Ascending aorta (tissue), 2 donors: ENCODE results near the gene ZBTB5. TPM values are rescaled to one million over a fixed set of nuclear protein-coding genes. Genes with fewer than 3 reads are reported as not detected.
"Not testable (repeated sequence)": the region's sequence is repeated elsewhere in the genome, so short reads cannot be mapped to it uniquely, and the experiment has no call there.

Source experiments
- DNase-seq, 2 donors: peaks; one replicate each; pipeline ENCODE4 v3.0.0-alpha.2; 2019; ENCODE audit warnings: low spot score in 2 of 2
- H3K27ac ChIP-seq, 2 donors: fragments of 200-600 bp; sonication (generic); one replicate each; pipeline ENCODE4 v1.5.1; 2016 to 2017; ENCODE audit warnings: mild to moderate bottlenecking in 1 of 2
- H3K27me3 ChIP-seq: fragments of 200-600 bp; sonication (generic); one replicate; pipeline ENCODE4 v1.5.1; 2017
- H3K36me3 ChIP-seq, 2 donors: fragments of 200-600 bp; sonication (generic); one replicate each; pipeline ENCODE4 v1.5.1; 2016
- H3K4me1 ChIP-seq, 2 donors: fragments of 200-600 bp; sonication (generic); one replicate each; pipeline ENCODE4 v1.5.1; 2016 to 2017; ENCODE audit warnings: mild to moderate bottlenecking in 1 of 2
- H3K4me3 ChIP-seq, 2 donors: fragments of 200-600 bp; sonication (generic); one replicate each; pipeline ENCODE4 v1.5.1; 2016 to 2017; ENCODE audit warnings: mild to moderate bottlenecking in 1 of 2
- H3K9me3 ChIP-seq, 2 donors: fragments of 200-600 bp; sonication (generic); one replicate each; pipeline ENCODE4 v1.5.1; 2016
- CTCF ChIP-seq, 3 experiments: fragments of 200-600 bp in 2 of 3; fragments of 450-650 bp in 1 of 3; sonication (generic) in 2 of 3; IDR thresholded peaks; one replicate each; pipeline ENCODE4 v1.5.1; 2016 to 2019; ENCODE audit warnings: antibody characterized with exemption in 3 of 3, mild to moderate bottlenecking in 1 of 3, moderate library complexity in 1 of 3
- intact Hi-C: fragments of 100-400 bp; cut with DNase I; formaldehyde crosslinking; loops from one replicate; pipeline ENCODE4 v1.15.1; 2023
- total RNA-seq: library from RNA; depleted of rRNA; stranded (reverse); fragments of >200 nt; gene quantifications from one replicate; pipeline ENCODE4 v1.1.0, GENCODE V29; 2016

Gene ZBTB5
- total RNA-seq, 1 donor from 2014 or later = 3.4 TPM

DNA sequence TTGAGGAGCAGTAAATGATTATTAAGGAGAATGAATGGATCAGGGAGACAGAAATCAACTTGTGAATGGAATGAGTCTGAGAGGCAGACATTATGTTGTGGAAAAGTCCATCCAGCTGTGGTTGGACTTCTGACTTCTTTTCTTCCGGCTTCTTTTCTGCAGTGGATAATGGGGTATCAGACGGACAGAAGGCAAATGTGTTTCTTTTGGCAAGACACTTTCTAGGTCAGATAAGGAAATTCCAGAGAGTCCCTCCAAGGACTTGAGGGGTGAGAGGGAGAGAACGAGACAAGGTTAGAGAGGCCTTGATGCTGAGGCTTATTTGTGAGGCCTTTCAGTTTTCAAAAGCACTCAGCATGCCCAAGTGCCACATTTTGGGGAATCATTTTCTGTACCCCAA lies 59.9 kb downstream of the ZBTB5 start:
- no peak for DNase-seq
- Histone ChIP-seq H3K27me3 (no peaks in the 10 kb centered on the region), H3K4me3 (no peak overlapping the region), H3K9me3 (no peaks in the 10 kb centered on the region), H3K27ac (no peak overlapping the region), H3K4me1 (no peaks in the 10 kb centered on the region), H3K36me3 (no peaks in the 10 kb centered on the region)
- no peak for TF ChIP-seq CTCF (IDR thresholded peaks at IDR 0.05)
- intact Hi-C loops = no loop called here

- no peak overlapping the region for H3K4me3 ChIP-seq
- H3K27me3 ChIP-seq = no peaks in the 10 kb centered on the region
- no peak for DNase-seq
- no peak for TF ChIP-seq CTCF (IDR thresholded peaks at IDR 0.05)
- no peaks in the 10 kb centered on the region for H3K4me1 ChIP-seq
- no peaks in the 10 kb centered on the region for H3K36me3 ChIP-seq
- H3K9me3 ChIP-seq = no peaks in the 10 kb centered on the region
- intact Hi-C loops = no loop called here
- H3K27ac ChIP-seq = no peak overlapping the region
Measured at GRCh38 chr9:37404590-37404989, 60.7 kb downstream of the ZBTB5 start.

DNA sequence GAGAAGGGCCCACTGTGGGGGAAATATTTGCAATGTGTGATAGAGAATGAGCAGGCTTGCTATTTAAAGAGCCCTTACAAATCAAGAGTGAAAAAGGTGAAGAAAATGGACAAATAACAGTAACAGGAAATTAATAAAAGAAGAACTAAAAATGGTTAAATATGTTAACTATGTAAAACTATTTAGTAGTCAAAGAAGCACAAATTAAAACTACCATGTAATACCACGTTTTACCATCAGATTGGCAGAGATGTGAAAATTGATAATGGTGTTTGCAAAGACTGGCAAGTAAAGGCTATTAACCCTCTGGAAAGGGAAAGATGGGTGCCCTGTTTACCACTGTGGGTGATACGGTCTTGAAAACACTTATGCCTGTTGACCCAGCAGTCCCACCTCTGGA lies 65.9 kb downstream of the ZBTB5 start:
- no peak for DNase-seq

GRCh38 chr9:37398464-37399025 lies 66.7 kb downstream of the ZBTB5 start:
- intact Hi-C loops = no loop called here
- H3K4me1 ChIP-seq = no peaks in the 10 kb centered on the region
- DNase-seq = no peak
- H3K27me3 ChIP-seq = no peaks in the 10 kb centered on the region
- no peak overlapping the region for H3K27ac ChIP-seq
- no peak for TF ChIP-seq CTCF (IDR thresholded peaks at IDR 0.05)
- no peaks in the 10 kb centered on the region for H3K36me3 ChIP-seq
- no peak overlapping the region for H3K4me3 ChIP-seq
- no peaks in the 10 kb centered on the region for H3K9me3 ChIP-seq

More for the DNA sequence above, 65.9 kb downstream of the ZBTB5 start:
- Histone ChIP-seq H3K27me3 (no peaks in the 10 kb centered on the region), H3K36me3 (no peaks in the 10 kb centered on the region), H3K27ac (no peak overlapping the region), H3K4me1 (no peaks in the 10 kb centered on the region), H3K9me3 (no peaks in the 10 kb centered on the region), H3K4me3 (no peak overlapping the region)
- intact Hi-C loops = no loop called here
- TF ChIP-seq CTCF (IDR thresholded peaks at IDR 0.05) = no peak

- H3K36me3 ChIP-seq, H3K9me3 ChIP-seq, H3K27me3 ChIP-seq, H3K4me3 ChIP-seq, DNase-seq, H3K27ac ChIP-seq, intact Hi-C loops, H3K4me1 ChIP-seq: not testable (repeated sequence)
Measured at GRCh38 chr9:37397948-37398347, 67.3 kb downstream of the ZBTB5 start.

GRCh38 chr9:37395663-37396062 lies 69.6 kb downstream of the ZBTB5 start:
- Histone ChIP-seq H3K27me3 (no peaks in the 10 kb centered on the region), H3K4me1 (no peaks in the 10 kb centered on the region), H3K36me3 (no peaks in the 10 kb centered on the region), H3K9me3 (no peaks in the 10 kb centered on the region), H3K4me3 (no peak overlapping the region), H3K27ac (no peak overlapping the region)
- no peak for TF ChIP-seq CTCF (IDR thresholded peaks at IDR 0.05)
- intact Hi-C loops = no loop called here
- DNase-seq = no peak
